HFF-Myc (cell line): ENCODE data around the gene CAMTA1.

ENCODE experiments used
- DNase-seq: peaks from one replicate; pipeline ENCODE4 v3.0.0-alpha.2; 2011; ENCODE audit warnings: low read depth; ENCODE audit errors: extremely low read depth
- H3K4me3 ChIP-seq: replicated peaks from 2 replicates; pipeline ENCODE4 v1.5.1; 2011; ENCODE audit warnings: low read depth, mild to moderate bottlenecking, control low read depth, low read length
- TF ChIP-seq, protein P1 (sequence below): IDR thresholded peaks from 2 replicates; pipeline ENCODE4 v1.5.1; 2012; ENCODE audit warnings: mild to moderate bottlenecking, low read depth, low read length, control low read depth; ENCODE audit errors: missing control alignments

CAMTA1 gene

DNA sequence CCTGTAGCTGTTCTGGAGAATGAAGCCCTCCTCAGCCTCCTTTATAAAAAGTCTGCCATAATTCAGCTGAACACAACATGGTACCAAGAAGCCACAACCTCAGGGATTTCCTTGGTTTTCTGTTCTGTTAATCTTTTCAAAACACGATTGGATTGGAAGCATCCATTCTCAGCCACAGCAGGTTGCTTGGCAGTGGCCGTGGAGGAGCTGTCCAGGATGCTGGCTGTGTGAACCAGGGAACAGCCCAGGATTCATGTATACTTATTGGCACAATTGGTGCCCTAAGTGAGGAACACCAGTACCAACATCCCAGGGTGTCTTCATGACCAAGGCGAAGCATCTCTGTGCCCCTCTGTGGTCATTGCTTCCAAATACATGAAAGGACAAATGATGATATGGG, 393.5 kb downstream of the CAMTA1 start:
- no peak overlapping the region for H3K4me3 ChIP-seq
- TF ChIP-seq, protein P1, sequence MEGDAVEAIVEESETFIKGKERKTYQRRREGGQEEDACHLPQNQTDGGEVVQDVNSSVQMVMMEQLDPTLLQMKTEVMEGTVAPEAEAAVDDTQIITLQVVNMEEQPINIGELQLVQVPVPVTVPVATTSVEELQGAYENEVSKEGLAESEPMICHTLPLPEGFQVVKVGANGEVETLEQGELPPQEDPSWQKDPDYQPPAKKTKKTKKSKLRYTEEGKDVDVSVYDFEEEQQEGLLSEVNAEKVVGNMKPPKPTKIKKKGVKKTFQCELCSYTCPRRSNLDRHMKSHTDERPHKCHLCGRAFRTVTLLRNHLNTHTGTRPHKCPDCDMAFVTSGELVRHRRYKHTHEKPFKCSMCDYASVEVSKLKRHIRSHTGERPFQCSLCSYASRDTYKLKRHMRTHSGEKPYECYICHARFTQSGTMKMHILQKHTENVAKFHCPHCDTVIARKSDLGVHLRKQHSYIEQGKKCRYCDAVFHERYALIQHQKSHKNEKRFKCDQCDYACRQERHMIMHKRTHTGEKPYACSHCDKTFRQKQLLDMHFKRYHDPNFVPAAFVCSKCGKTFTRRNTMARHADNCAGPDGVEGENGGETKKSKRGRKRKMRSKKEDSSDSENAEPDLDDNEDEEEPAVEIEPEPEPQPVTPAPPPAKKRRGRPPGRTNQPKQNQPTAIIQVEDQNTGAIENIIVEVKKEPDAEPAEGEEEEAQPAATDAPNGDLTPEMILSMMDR: no peak
- no peak for DNase-seq

DNA sequence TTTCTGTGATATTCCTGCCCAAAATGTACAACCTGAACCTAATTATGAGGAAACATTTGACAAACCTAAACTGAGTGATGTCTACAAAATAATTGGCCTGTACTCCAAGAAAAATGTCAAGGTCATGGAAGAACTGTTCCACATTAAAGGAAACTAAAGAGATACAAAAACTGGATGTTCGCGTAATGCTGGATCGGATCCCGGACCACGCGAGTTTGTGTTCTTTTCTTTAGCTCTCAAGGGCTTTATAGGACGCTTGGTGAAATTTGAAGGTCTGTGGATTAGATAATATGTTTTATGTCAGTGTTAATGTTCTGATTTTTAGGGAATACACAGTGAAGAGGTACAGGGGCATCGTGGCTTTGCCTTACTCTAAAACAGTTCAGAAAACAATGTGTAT, 400.5 kb downstream of the CAMTA1 start:
- DNase-seq: no peak
- TF ChIP-seq, protein P1: no peak
- no peak overlapping the region for H3K4me3 ChIP-seq

DNA sequence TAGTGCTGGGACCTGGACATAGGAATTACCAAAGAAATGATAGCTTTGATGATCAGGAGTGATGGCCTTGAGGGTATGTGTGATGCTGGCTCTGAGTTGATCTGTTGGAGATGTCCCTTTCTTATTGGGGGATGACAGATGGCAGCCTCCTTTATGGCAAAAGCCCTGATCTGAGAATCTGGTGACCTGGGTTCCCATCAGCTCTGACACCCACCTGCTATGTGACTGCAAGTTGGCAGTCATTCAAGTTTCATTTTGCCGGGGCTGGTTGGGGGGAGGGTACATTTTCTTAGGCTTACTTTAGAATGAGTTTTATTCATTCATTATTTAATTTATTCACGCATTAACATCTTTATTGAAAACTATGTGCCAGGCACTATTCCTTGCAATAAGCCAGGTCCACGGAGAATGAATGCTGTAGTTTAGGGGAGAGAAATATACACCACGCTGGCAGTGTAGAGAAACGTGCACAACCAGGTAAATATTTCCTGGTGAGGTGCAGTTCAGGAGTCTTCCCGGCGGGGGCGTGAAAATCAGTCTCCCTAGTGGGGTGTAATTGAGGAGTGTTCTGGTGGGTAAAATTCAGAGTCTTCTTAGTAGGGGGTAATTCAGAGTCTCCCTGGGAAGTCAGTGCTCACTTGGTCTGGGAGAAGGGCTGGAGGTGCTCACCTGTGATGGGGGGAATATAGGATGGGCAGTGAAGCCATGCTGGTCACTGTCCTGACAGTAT, 401.3 kb downstream of the CAMTA1 start:
- DNase-seq: no peak
- TF ChIP-seq, protein P1: no peak
- H3K4me3 ChIP-seq: no peak overlapping the region

DNA sequence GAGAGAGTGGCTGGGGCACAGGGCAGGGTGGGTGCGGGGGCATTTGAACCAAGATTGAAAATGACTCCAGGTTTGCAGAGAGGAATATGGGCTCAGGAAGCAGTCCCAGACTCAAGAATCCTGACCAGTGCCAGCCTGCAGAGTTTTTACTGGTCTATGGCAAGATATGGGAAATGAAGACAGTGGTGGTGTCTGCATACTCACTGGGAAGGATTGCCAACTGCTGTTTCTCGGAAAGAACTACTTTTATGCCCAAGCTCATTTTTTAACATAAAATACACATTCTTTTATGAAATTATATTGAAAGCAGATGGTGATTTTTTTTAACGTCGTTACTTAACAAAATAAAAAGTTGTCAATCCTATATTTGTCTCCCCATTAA, 401.8 kb downstream of the CAMTA1 start:
- no peak for DNase-seq
- TF ChIP-seq, protein P1: no peak
- no peak overlapping the region for H3K4me3 ChIP-seq

DNA sequence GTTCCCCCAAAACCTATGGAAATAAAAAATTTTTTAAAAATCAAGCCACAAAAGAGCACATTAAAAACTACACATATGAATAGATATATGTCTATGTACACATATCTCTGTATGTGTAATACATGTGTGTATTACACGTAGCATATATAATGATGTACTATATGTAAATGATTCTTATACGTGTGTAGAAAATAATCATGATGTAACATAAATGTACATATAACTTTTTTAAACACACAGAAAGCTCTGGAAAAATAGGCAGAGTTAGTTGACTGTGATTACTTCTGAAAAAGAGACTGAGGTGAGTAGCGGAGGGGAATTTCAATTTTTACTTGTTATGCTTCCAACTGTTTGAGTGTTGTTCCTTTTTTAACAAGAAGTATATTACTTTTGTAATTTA, 405.0 kb downstream of the CAMTA1 start:
- DNase-seq: no peak
- TF ChIP-seq, protein P1: no peak
- H3K4me3 ChIP-seq: no peak overlapping the region

DNA sequence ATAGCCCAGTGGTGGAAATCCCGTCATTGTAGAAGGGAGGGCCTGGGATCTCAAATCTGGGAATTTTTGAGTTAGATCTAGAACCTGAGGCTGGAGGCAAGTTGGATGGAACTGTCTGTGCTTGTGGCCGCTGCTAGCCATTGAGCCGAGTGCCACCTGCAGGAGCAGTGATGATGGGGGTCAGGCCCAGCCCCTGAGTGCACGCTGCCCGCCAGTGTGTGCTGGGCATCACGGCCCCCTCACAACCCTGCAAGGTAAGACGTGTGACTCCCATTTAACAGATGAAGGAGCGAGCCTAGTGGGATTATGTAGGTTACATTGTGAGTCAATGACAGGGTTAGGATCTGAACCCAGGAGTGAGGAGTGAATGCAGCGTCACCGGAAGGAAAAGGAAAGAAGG, 407.2 kb downstream of the CAMTA1 start:
- no peak for DNase-seq
- no peak overlapping the region for H3K4me3 ChIP-seq
- TF ChIP-seq, protein P1: no peak
